Breast epithelium (tissue), 4 donors: Measurements from ENCODE around the gene SORBS1. TPM values are rescaled to one million over a fixed set of nuclear protein-coding genes. Genes with fewer than 3 reads are reported as not detected.

Source experiments
- DNase-seq, 2 donors: peaks; one replicate each; pipeline ENCODE4 v3.0.0-alpha.2; 2019; ENCODE audit warnings: low spot score in 2 of 2
- H3K27ac ChIP-seq, 2 donors: fragments of 200-600 bp; sonication (generic) in 1 of 2; one replicate each; pipeline ENCODE4 v1.5.1; 2016 to 2019; ENCODE audit warnings: mild to moderate bottlenecking in 1 of 2
- H3K27me3 ChIP-seq, 2 donors: fragments of 200-600 bp; sonication (generic) in 1 of 2; one replicate each; pipeline versions ENCODE4 v1.5.1 to v1.6.0; 2017 to 2019; ENCODE audit warnings: control low read depth in 1 of 2, mild to moderate bottlenecking in 1 of 2
- H3K36me3 ChIP-seq: fragments of 200-600 bp; one replicate; pipeline ENCODE4 v1.5.1; 2019
- H3K4me1 ChIP-seq, 2 donors: fragments of 200-600 bp; sonication (generic); one replicate each; pipeline ENCODE4 v1.5.1; 2016 to 2019; ENCODE audit warnings: control low read depth in 1 of 2
- H3K4me3 ChIP-seq, 3 donors: fragments of 200-600 bp; sonication (generic); 1 replicate in 2 of 3; 2 replicates in 1 of 3; pipeline ENCODE4 v1.5.1; 2016 to 2019; ENCODE audit warnings: mild to moderate bottlenecking in 3 of 3, moderate library complexity in 2 of 3
- H3K9me3 ChIP-seq, 2 donors: fragments of 200-600 bp; sonication (generic) in 1 of 2; one replicate each; pipeline ENCODE4 v1.5.1; 2016 to 2019; ENCODE audit warnings: control low read depth in 1 of 2
- POLR2A ChIP-seq: fragments of 450-650 bp; IDR thresholded peaks from one replicate; pipeline ENCODE4 v1.6.1; 2016; ENCODE audit warnings: antibody characterized with exemption, mild to moderate bottlenecking, moderate library complexity
- POLR2AphosphoS5 ChIP-seq, 3 donors: sonication (generic); formaldehyde crosslinking; IDR thresholded peaks; one replicate each; pipeline ENCODE4 v1.6.1; 2017; ENCODE audit warnings: antibody characterized with exemption in 3 of 3
- intact Hi-C: fragments of 100-400 bp; cut with DNase I; formaldehyde crosslinking; loops from one replicate; pipeline ENCODE4 v1.15.1; 2023; ENCODE audit warnings: low total_unique reads
- total RNA-seq, 3 donors: library from RNA; depleted of rRNA; stranded (reverse); fragments of >200 nt; gene quantifications; one replicate each; pipeline ENCODE4 v1.1.0, GENCODE V29; 2016
- TF ChIP-seq, protein P1 (sequence below), 3 donors: fragments of 450-650 bp; IDR thresholded peaks; one replicate each; pipeline ENCODE4 v1.5.1; 2016 to 2017; ENCODE audit warnings: antibody characterized with exemption in 3 of 3, mild to moderate bottlenecking in 3 of 3, moderate library complexity in 3 of 3

The SORBS1 gene
- total RNA-seq, 3 donors from 2014 or later: 156 to 455 (median 200) TPM

DNA sequence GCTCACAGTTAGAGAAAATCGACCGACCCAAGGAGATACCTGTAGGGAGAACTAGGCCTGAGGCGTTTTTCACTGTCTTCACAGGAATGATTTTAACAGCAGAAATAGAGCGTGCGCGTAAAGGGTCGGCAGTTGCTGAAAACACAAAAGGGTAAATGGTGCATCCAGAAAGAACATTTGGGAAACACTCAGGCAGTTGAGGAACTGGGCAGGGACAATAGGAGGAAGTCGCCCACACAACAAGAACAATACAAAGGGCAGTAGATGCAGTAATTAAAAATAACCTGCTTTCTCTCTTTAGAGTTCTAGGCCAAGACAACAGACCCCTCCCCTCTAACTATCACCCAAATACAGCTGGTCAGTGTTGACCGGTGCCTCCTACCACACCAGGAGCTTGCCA lies 126.6 kb downstream of the SORBS1 start:
- no peak for DNase-seq
- Histone ChIP-seq H3K36me3 (no peaks in the 10 kb centered on the region), H3K4me1 (no peaks in the 10 kb centered on the region), H3K27me3 (no peaks in the 10 kb centered on the region), H3K4me3 (no peak overlapping the region), H3K9me3 (no peaks in the 10 kb centered on the region), H3K27ac (peak overlapping the region; percentile 29 to 77)
- intact Hi-C loops: loop anchor here (10.0 kb wide), 2 partner anchors 60 to 160 kb away; no protein-coding TSS in a partner anchor
- TF ChIP-seq POLR2AphosphoS5 (IDR thresholded peaks at IDR 0.05) (no peak), POLR2A (no peak)
- TF ChIP-seq, protein P1, sequence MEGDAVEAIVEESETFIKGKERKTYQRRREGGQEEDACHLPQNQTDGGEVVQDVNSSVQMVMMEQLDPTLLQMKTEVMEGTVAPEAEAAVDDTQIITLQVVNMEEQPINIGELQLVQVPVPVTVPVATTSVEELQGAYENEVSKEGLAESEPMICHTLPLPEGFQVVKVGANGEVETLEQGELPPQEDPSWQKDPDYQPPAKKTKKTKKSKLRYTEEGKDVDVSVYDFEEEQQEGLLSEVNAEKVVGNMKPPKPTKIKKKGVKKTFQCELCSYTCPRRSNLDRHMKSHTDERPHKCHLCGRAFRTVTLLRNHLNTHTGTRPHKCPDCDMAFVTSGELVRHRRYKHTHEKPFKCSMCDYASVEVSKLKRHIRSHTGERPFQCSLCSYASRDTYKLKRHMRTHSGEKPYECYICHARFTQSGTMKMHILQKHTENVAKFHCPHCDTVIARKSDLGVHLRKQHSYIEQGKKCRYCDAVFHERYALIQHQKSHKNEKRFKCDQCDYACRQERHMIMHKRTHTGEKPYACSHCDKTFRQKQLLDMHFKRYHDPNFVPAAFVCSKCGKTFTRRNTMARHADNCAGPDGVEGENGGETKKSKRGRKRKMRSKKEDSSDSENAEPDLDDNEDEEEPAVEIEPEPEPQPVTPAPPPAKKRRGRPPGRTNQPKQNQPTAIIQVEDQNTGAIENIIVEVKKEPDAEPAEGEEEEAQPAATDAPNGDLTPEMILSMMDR (IDR thresholded peaks at IDR 0.05): no peak

DNA sequence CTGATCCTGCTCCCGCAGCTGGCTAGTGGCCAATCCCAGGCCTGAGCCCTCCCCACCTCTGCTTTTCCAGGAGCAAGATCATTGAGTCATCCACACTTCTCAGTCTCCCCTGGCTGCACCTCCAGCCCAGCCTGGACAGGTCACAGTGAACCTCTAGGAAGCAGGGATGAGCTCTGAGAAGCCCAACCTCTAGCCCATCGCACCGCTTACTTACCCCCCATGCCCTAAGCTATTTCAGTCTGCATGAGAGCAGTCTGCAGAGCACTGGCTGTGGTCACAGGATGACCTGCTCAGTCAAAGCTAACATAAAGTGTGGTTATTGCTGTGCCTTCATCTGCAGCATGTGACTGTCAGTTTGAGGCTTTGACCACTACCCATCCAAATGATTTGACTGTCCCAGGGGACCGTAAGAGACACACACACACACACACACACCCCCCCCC lies 129.2 kb downstream of the SORBS1 start:
- no peak overlapping the region for H3K4me3 ChIP-seq
- no peaks in the 10 kb centered on the region for H3K36me3 ChIP-seq
- H3K27me3 ChIP-seq: no peaks in the 10 kb centered on the region
- peak overlapping the region in 1 of 2 donors; percentile 62 for H3K27ac ChIP-seq
- no peaks in the 10 kb centered on the region for H3K9me3 ChIP-seq
- intact Hi-C loops: loop anchor here (10.0 kb wide), 2 partner anchors 57 to 163 kb away; no protein-coding TSS in a partner anchor
- DNase-seq: no peak
- TF ChIP-seq, protein P1 (IDR thresholded peaks at IDR 0.05): no peak
- TF ChIP-seq POLR2A (no peak), POLR2AphosphoS5 (IDR thresholded peaks at IDR 0.05) (no peak)
- H3K4me1 ChIP-seq: no peaks in the 10 kb centered on the region

DNA sequence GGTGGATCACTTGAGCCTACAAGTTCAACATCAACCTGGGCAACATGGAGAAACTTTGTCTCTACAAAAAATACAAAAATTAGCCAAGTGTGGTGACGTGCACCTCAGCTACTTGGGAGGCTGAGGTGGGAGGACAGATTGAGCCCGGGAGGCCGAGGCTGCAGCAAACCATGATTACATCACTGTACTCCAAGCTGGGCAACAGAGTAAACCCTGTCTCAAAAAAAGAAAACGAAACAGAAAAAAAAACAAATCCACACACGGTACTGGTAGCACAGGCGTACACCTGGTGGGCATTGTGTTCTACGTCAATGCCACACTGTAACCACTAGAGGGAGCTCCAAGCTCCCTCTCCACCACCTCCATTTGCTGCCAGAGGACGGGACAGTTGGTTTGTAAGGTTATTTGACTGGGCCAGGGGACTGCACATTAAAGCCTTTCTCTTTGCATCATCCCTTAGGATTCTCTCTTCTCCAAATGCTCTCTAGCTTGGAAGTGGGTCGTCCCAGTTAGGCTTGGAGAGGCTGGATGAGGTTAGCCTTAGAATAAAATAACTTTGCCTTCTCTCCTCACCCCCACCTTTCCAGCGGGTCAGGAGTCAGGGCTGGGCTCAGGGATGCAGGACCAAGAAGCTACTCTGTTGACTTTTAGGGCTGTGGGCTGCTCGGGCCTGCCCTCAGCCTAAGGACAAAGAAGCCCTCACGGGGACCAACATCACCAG lies 130.8 kb downstream of the SORBS1 start:
- peak in 1 of 2 donors; percentile 48 for DNase-seq
- peaks cover 0 to 7% of the 10 kb centered on the region in 2 donors for H3K4me1 ChIP-seq
- H3K36me3 ChIP-seq: no peaks in the 10 kb centered on the region
- H3K27me3 ChIP-seq: no peaks in the 10 kb centered on the region
- peak overlapping the region in 1 of 2 donors; percentile 40 for H3K27ac ChIP-seq
- intact Hi-C loops: loop anchor here (10.0 kb wide), 2 partner anchors 56 to 164 kb away; no protein-coding TSS in a partner anchor
- H3K9me3 ChIP-seq: no peaks in the 10 kb centered on the region
- H3K4me3 ChIP-seq: no peak overlapping the region
- TF ChIP-seq POLR2AphosphoS5 (IDR thresholded peaks at IDR 0.05): peak in 2 of 3 donors; percentile 13 to 50
- TF ChIP-seq, protein P1 (IDR thresholded peaks at IDR 0.05): peak; percentile 92 to 97 (median 95)
- TF ChIP-seq POLR2A: no peak

DNA sequence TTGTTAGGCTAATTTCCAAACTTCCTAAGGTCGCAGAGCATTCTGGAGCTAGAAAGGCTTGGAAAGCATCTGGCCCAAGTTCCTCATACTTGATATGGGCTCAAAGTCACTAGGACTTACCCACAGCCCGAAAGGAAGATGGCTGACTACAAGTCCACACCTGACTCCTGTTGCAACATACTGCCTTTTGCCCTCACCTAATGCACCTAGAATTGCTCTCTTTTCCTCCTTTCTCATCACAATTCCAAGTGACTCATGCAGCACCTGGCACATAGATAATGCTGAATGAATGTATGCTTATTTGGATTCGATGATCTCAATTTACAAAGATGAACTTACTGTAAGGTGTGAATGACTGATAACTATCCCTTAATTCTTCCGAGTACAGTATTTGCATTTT lies 131.5 kb downstream of the SORBS1 start:
- TF ChIP-seq, protein P1 (IDR thresholded peaks at IDR 0.05): no peak
- TF ChIP-seq POLR2A: no peak
- TF ChIP-seq POLR2AphosphoS5 (IDR thresholded peaks at IDR 0.05): no peak
- Histone ChIP-seq H3K36me3 (no peaks in the 10 kb centered on the region), H3K27ac (no peak overlapping the region), H3K9me3 (no peaks in the 10 kb centered on the region), H3K27me3 (no peaks in the 10 kb centered on the region), H3K4me3 (no peak overlapping the region), H3K4me1 (peaks cover 0 to 7% of the 10 kb centered on the region in 2 donors)
- no peak for DNase-seq
- intact Hi-C loops: loop anchor here (10.0 kb wide), 2 partner anchors 55 to 165 kb away; no protein-coding TSS in a partner anchor

DNA sequence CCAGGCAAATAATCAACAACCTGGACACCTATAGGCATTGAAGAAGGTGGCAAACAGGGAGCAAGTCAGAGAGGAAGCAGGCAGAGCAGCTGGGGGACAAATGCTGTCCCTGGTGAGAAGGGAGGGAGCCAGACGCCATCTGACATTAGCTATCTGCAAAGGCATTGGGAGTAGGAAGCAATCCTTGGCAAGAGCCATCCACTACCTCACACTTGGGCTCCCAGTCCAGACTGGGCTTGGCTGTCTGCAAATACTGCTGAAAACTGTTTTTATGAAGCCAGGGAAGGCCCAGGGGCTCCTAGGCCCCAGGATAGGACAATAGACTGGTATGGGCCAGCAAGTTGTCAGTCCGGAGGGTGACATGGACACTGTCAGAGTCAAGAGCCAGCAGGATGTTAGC lies 132.5 kb downstream of the SORBS1 start:
- TF ChIP-seq, protein P1 (IDR thresholded peaks at IDR 0.05): no peak
- TF ChIP-seq POLR2AphosphoS5 (IDR thresholded peaks at IDR 0.05): no peak
- no peak for TF ChIP-seq POLR2A
- H3K4me1 ChIP-seq: peaks cover 0 to 7% of the 10 kb centered on the region in 2 donors
- no peaks in the 10 kb centered on the region for H3K36me3 ChIP-seq

More for the DNA sequence above, 132.5 kb downstream of the SORBS1 start:
- H3K27me3 ChIP-seq: no peaks in the 10 kb centered on the region
- no peak overlapping the region for H3K27ac ChIP-seq
- intact Hi-C loops: no loop called here
- no peaks in the 10 kb centered on the region for H3K9me3 ChIP-seq
- no peak for DNase-seq
- H3K4me3 ChIP-seq: no peak overlapping the region
